DMS114 treated with DMSO at 0.1 percent for 48 hours (cell line): Measurements from ENCODE around the gene DMXL2.
A peak's percentile ranks its signal among the peaks of the same experiment; 100 is the strongest.
"Not testable (repeated sequence)": the region's sequence is repeated elsewhere in the genome, so short reads cannot be mapped to it uniquely, and the experiment has no call there.

Experiments
- DNase-seq: peaks from one replicate; lab custom pipeline; 2025; ENCODE audit not compliant: unreplicated experiment; lab: John Stamatoyannopoulos, UW

Gene DMXL2

DNA sequence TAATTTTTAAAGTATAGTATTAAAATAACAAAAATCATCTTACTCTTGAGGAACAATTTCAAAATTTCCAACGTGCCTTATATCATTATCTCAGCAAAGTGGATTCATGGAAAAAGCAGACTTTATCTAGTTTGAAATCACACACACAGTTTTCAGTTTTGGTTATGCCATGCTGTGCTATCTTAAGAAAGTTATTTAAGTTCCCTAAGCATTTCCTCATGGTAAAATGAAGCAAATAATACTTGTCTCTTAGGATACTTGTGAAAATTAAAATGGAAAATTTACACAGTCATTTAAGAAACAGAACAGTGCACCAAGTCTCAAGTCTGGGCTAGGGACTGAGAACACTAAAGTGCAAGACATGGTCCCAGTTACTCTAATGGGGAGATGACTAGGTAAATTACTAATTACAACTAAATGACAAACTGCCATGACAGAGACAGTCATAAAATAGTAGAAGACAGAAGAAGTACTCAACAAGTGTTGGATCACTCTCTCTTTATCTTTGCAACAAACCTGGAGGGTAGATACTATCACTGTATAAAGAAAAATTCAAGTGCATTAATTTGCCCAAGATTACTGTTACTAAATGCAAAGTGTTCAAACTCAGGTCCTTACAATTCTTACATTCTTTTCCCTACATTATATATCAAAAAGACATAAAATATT, 44.8 kb downstream of the DMXL2 start:
- DNase-seq: no peak

DNA sequence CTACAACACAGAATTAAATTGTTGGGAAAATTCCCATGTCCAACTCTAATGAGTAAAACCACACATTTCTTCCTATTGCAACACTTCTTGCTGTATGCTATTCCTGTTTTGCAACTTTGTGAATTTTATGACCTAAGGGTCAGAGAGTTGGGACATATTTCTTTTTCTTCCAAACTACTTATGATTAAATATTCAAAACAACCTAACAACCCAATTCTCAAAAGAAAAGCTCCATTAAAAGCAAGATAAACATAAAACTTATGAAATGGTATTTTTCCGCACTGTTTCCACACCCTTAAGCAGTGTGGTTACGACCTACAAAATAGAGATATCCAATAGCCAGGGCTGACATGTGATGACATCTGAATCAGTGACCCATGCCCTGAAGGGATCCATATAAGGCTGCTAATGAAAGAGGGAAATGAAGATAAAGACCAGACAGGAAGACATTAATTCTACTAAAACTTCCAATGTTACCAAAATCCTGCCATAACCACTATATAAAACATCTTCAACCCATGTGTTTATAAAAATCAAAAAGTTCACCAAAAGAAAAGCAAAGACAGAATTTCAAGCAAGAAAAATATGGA, 45.6 kb downstream of the DMXL2 start:
- no peak for DNase-seq

DNA sequence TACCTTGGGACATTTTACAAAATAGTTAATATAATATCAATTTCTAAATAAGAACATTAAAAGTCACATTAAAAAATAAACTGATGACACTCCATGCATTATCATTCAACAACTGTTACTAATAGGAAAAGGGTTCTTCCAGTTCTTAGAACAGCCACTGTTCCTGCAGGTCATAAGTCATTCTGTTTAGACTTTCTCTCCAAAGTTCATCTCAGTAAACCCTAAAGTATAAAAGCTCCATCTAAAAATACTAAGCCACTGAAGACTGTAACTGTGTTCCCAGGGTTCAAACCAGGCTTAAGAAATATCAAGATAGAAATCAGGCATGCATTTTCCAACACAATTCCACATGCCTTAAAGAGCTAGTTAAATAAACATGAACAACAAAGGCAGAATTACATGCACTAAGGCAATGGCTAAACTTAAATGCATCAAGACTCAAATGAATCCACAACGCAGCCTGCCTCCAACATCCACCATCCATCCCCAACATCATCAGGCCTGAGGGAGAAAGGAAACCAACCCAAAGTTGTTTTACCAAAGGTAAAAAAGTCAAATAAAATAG, 46.2 kb downstream of the DMXL2 start:
- DNase-seq: no peak

DNA sequence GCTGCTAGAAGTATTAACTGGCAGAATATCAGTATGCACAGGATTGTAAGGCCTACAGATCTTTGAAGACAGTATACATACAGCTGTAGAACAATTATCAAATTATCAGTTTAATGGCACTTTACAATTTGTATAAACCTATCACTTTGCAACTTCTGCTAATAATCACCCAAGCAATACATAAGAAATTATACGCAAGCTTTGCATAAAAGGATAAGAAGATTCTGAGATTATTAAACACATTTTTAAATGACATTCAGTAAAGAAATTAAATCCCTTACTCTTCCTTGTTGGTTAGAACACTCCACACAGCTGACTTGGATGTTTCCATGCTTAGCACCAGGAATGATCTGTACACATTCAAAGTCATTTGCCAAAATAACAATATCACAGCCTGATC, 46.8 kb downstream of the DMXL2 start:
- DNase-seq: no peak

DNA sequence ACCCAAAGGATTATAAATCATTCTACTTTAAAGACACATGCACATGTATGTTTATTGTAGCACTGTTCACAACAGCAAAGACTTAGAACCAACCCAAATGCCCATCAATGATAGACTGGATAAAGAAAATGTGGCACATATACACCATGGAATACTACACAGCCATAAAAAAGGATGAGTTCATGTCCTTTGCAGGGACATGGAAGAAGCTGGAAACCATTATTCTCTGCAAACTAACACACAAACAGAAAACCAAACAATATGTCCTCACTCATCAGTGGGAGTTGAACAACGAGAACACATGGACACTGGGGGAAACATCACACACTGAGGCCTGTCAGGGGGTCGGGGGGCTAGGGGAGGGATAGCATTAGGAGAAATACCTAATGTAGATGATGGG, 49.2 kb downstream of the DMXL2 start:
- DNase-seq: not testable (repeated sequence)

DNA sequence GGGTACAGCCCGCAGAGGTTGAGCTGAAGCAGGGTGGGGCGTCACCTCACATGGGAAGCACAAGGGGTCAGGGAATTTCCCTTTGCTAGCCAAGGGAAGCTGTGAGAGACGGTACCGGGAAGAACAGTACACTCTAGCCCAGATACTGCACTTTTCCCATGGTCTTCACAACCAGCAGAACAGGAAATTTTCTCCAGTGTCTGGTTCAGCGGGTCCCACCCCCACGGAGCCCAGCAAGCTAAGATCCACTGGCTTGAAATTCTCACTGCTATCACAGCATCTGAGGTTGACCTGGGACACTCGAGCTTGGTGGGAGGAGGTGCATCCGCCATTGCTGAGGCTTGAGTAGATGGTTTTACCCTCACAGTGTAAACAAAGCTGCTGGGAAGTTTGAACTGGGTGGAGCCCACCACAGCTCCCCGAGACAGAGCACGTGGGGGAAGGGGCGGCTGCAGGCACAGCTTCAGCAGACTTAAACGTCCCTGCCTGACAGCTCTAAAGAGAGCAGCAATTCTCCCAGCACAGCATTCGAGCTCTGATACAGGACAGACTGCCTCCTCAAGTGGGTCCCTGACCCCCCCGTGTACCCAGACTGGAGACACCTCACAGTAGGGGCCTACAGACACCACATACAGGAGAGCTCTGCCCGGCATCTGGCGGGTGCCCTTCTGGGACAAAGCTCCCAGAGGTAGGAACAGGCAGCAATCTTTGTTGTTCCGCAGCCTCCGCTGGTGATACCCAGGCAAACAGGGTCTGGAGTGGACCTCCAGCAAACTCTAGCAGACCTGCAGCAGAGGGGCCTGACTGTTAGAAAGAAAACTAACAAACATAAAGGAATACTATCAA, 53.4 kb downstream of the DMXL2 start:
- DNase-seq: not testable (repeated sequence)

DNA sequence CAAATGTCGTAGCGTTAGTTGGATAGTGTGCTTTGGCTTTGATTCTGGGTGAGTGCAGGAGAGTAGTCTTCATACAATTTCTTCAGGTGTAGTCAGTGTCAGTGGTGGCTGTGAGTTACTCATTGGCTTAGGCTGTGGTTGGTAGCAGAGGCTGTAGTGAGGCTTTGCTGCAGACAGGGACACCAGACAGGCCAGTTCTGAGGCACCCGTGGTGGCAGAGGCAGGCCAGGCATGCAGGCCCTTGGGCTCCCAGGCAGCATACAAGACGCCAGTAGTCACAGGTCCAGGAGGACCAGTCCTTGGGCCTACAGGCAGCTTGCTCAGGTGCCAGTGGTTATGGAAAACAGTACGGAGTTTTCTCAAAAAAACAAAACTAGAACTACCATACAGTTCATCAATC, 61.3 kb downstream of the DMXL2 start:
- DNase-seq: no peak

DNA sequence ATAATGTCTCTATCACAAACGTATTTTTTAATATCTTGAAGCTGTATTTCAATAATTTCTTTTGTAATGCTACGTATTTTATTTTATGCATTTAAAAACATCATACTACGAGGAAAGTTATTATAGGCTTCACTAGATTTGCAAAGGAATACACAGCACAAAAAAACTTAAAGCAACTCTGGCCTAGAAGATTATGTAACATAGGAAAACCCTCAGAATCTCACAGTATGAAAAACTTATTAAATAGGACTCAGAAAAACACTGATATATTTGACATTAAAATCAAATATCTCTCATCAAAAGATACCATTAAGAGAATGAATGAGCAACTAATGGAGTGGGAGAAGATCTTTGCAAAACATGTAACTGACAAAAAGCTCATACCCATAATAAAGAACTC, 63.7 kb downstream of the DMXL2 start:
- no peak for DNase-seq

DNA sequence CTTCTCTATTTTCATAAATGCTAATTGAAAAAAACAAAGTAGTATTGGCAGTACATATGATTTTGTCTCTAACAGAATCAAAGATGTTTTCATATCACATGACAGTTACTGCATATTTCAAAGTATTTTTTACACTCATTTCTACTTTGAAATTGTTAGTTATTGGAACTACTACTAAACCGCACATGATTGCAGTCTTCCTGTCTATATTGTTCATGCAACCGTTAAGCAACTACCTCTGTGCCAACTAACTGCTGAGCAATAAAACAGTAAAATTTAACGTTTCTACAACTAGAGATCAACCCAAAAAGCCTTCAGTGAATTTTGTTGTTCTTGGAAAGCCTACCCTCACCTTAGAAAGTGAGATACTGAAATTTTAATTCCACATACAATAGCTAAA, 64.2 kb downstream of the DMXL2 start:
- DNase-seq: no peak

DNA sequence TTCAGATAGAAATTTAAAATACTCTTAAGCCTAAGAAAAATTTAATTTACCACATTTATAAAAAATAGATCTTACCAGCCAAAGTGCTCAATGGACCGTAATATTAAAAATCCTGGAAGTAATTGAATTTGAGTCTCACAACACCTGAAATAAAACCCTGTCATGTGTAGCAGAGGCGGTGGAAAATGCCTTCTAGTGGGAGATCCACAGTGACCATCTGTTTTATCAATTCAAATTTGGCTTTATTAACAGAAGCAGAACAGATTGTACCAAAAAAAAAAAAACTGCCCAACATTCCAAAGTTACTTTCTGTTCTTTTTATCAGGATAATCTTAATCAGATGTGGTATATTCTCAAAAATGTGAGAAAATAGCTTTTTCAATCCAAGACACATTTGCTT, 71.7 kb downstream of the DMXL2 start:
- no peak for DNase-seq

DNA sequence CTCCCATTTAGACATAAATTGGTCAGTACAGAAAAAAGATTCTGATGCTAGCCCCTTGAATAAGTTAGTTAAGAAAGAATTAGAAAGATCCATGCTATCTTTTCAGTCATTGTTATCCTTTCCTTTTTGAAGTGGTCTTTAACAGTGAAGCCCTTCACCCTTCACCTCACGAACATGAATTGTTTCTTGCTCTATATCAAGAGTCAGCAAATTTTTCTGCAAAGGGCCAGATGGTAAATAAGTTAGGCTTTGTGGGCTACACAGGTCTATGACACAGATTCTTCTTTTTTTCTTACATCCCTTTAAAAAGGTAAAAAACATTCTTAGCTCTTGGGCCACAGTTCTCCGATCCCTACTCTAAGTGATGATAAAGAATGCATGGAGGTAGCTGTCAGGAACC, 74.9 kb downstream of the DMXL2 start:
- no peak for DNase-seq

DNA sequence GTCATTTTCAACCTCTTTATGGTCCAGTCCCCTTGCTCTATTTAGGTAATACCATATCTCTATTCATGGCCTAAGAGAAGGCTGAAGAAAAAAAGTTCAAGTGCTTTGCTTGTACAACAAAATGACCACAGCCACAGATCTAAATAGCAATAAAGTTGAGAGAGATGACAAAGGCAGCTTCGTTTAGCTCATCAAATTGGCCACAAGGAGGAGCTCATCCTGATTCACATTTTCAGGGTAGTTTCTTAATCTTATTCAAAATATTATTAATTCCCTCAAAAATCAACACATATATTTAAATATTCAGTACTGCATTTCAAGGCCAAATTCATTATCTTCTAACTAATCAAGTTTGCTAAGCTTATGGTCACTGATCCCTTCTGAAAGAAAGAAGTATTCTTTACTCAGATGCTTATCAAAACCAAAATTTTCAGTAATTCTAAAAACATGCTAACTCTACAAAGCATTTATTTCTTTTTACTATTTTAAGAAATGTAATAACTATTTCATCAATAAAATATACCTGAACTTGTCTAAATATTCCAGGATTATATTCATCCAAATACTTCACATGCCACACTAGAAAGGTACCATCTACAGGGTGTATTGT, 85.5 kb downstream of the DMXL2 start:
- peak; percentile 10 for DNase-seq

DNA sequence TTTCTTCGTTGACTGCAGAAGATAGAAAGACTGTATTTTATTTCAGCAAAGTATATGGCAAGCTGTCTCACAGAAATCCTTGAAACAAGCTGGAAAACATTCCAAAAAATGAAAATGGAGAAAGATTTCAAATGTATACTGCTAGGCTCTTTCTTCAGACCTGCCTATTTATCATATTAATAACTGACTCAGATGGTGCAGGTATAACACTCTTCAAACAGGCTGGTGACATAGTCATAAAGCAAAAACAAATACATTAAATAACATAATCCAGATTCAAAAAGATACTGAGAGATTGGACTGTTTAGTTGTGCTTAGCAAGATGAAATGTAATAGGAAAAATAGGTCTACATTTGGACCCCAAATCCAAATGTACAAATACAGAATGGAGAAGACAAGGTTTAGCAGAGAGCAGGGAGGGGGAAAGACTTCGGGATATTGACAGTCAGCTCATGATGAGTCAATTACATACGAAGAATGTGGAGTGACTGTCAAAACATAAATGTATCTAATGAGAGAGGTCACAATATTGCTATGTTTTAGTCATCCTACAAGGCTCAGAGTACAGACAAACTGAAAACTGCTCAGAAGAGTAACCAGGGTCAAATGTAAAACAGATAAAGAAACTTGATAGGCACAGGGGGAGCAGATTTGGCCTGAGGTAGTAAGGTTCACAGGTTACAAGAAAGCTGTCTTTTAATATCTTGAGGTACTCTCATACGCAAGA, 88.7 kb downstream of the DMXL2 start:
- DNase-seq: no peak

DNA sequence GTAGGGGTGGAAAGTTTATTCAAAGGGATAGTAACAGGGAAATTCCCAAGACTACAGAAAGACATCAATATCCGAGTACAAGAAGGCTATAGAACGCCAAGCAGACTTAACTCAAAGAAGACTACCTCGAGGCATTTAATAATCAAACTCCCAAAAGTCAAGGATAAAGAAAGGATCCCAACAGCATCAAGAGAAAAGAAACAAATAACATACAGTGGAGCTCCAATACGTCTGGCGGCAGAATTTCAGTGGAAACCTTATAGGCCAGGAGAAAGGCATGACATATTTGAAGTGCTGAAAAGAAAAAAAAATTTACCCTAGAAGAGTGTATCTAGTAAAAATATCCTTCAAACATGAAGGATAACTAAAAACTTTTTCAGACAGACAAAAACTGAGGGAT, 95.6 kb downstream of the DMXL2 start:
- no peak for DNase-seq

DNA sequence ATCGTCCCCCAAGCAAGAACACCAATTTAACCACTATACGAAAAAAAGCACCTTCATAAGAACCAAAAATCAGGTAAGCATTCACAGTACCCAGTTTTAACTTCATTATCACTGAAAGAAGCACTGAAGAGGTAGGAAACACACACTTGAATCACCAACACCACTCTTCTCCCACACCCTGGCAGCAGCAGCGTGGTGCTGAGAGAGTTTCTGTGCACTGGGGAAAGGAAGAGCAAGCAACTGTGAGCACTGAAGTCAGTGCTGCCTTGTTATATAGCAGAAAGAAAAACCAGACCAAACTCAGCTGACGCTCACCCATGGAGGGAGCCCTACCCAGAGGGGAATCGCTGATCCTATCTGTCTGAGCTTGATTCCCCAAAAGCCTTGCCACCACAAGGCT, 98.2 kb downstream of the DMXL2 start:
- DNase-seq: no peak

DNA sequence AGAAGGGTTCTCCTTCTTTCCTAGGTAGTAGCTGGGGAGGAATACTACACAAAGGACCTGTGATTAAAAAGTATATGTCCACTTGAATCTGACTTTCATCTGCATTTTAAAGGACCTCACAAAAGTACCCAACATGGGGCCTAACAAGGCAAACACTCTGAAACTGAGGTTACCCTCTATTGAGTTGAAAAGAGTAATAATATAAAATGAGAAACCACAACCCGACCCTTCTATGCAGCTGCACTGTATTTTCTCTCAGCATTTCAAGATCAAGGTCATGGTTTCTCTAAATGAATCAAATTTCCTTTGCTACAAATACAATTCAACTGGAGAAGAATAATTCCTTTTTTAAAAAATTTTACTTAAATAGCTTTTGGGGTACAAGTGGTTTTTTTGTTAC, 106.3 kb downstream of the DMXL2 start:
- DNase-seq: no peak

DNA sequence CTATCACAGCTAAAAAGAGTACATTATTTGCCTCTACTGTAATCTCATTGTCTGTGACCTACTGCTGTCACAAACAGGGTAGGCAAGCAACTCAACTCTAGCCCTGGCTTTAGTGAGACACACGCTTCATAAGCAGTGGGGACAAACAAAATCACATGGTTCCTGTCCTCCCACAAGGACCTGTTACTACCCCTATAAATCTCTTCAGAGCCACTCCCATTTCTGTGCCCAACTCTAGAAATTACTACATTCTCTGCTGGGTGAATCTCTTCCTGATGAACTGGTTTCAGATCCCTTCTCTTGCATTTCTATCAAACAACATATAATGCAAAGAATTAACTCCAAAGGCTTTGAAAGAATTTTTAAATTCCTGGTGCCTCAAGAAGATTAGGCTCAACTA, 117.3 kb downstream of the DMXL2 start:
- DNase-seq: no peak

DNA sequence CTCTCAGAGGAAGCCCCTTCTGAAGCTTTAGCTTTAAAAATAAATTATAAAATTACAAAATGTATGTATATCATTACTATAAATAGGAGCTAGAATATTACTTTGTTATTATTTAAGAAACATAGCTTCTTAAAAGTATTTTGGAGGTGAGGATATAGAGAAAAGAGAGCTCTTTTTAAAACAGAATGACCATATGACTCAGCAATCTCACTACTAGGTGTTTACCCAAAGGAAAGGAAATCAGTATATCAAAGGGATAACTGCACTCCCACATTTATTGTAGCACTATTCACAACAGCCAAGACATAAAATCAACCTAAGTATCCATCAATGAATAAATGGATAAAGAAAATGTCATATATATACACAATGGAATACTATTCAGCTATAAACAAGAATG, 119.6 kb downstream of the DMXL2 start:
- DNase-seq: no peak

DNA sequence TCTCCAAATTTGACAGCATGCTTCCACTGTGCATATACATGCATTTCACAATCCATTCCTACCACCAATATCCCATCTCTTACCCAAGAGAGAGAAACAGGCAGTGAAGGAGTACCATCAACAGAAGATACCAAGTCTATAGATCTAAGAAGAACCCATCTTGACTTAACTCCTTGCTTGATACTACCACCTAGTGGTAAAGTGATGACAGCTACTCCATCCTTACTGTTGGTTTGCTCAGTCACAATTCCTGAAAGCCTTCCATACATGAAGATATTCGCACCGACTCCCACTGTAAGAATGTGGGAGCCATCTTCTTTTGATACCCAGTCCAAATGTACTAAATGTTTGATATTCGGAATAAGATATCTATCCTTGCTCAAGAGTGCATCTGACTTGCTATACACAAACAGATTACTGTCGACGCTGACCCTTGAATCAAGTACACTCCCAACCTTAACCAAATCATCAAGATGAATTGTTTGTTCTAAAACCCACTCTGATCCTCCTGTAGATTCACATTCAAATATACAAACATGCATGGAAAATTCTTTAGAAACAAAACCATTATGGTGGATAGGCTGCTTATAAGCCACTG, 123.1 kb downstream of the DMXL2 start:
- DNase-seq: peak; percentile 49

DNA sequence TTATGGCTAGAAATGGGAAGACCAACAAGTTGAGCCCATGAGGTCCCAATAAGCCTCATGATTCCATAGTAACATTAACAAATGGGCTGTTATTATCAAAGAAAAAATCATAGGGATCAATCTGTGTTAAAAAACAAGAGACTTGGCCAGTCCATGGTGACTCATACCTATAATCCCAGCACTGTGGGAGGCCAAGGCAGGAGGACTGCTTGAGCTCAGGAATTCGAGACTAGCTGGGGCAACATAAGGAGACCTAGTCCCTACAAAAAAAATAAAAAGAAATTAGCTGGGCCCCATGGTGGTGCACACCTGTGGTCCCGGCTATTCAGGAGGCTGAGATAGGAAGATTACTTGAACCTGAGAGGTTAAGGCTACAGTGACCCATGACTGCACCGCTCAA, 124.8 kb downstream of the DMXL2 start:
- DNase-seq: no peak

DNA sequence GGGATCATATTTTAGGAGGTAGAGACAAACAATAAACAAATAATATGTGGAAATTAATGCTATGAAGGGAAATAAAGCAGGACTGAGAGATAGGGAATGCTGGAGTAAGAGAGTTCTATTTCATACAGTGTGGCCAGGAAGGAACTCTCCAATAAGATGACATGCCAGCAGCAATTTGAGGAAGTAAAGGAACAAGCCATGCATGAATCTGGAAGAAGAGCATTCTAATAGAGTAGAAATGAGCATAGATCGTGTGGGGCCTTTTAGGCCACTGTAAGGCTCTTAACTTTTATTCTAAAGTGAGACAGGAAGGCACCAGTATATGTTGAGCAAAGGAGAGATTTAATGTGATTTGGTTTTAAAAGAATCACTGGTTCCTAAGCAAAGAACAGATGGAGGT, 126.3 kb downstream of the DMXL2 start:
- DNase-seq: no peak
